GM12878 (cell line): ENCODE data around the gene CARS2. TPM values are rescaled to one million over a fixed set of nuclear protein-coding genes. Genes with fewer than 3 reads are reported as not detected.

Experiments
- ASH2L ChIP-seq: fragments of 300-600, 200-600 bp; sonication (generic); IDR thresholded peaks from 2 replicates; pipeline ENCODE4 v1.6.1; 2017; ENCODE audit warnings: low read depth, mild to moderate bottlenecking, borderline replicate concordance
- BCLAF1 ChIP-seq: fragments of 450-650 bp; IDR thresholded peaks from 2 replicates; pipeline ENCODE4 v1.6.1; 2017; ENCODE audit warnings: antibody characterized with exemption, mild to moderate bottlenecking, moderate library complexity
- BHLHE40 ChIP-seq, 2 experiments: fragments of 450-650 bp in 1 of 2; IDR thresholded peaks; 2 replicates each; pipeline ENCODE4 v1.6.1; 2011 to 2017; ENCODE audit warnings: low read depth in 2 of 2, borderline replicate concordance in 1 of 2, improper control_type of control experiment in 1 of 2, low read length in 1 of 2, mild to moderate bottlenecking in 1 of 2
- CBFB ChIP-seq: IDR thresholded peaks from 2 replicates; pipeline ENCODE4 v1.6.1; 2016; ENCODE audit warnings: antibody characterized with exemption, low read depth
- CHD4 ChIP-seq: fragments of 200-600 bp; sonication (generic); IDR thresholded peaks from 2 replicates; pipeline ENCODE4 v1.6.1; 2016; ENCODE audit warnings: mild to moderate bottlenecking
- CREM ChIP-seq: IDR thresholded peaks from 2 replicates; pipeline ENCODE4 v1.6.1; 2014; ENCODE audit warnings: antibody characterized with exemption, low read depth
- DPF2 ChIP-seq: fragments of 450-650 bp; IDR thresholded peaks from 2 replicates; pipeline ENCODE4 v1.6.1; 2017; ENCODE audit warnings: mild to moderate bottlenecking
- FOXK2 ChIP-seq: fragments of 450-650 bp; IDR thresholded peaks from 2 replicates; pipeline ENCODE4 v1.6.1; 2017; ENCODE audit warnings: mild to moderate bottlenecking, moderate library complexity
- GABPA ChIP-seq: IDR thresholded peaks from 2 replicates; pipeline ENCODE4 v1.6.1; 2014; ENCODE audit warnings: antibody characterized with exemption, low read depth, mild to moderate bottlenecking, inconsistent platforms
- IKZF2 ChIP-seq, 2 experiments: fragments of 450-650 bp; IDR thresholded peaks; 2 replicates each; pipeline ENCODE4 v1.6.1; 2017; ENCODE audit warnings: mild to moderate bottlenecking in 2 of 2, moderate library complexity in 2 of 2
- JUND ChIP-seq: IDR thresholded peaks from 2 replicates; pipeline ENCODE4 v1.6.1; 2012; ENCODE audit warnings: low read depth, mild to moderate bottlenecking, low read length, improper control_type of control experiment, moderate library complexity
- KLF5 ChIP-seq: fragments of 450-650 bp; IDR thresholded peaks from 2 replicates; pipeline ENCODE4 v1.6.1; 2014; ENCODE audit warnings: mild to moderate bottlenecking; ENCODE audit not compliant: partially characterized antibody
- LARP7 ChIP-seq: fragments of 450-650 bp; IDR thresholded peaks from 2 replicates; pipeline ENCODE4 v1.6.1; 2017; ENCODE audit warnings: mild to moderate bottlenecking
- MEF2B ChIP-seq: fragments of 450-650 bp; IDR thresholded peaks from 2 replicates; pipeline ENCODE4 v1.6.1; 2018; ENCODE audit warnings: mild to moderate bottlenecking, moderate library complexity; ENCODE audit not compliant: partially characterized antibody, poor library complexity, severe bottlenecking
- PAX5 ChIP-seq: IDR thresholded peaks from 2 replicates; pipeline ENCODE4 v1.6.1; 2011; ENCODE audit warnings: low read depth, low read length, borderline replicate concordance
- PKNOX1 ChIP-seq: fragments of 450-650 bp; IDR thresholded peaks from 2 replicates; pipeline ENCODE4 v1.6.1; 2016; ENCODE audit warnings: mild to moderate bottlenecking
- RFX5 ChIP-seq: IDR thresholded peaks from 2 replicates; pipeline ENCODE4 v1.6.1; 2011; ENCODE audit warnings: low read depth, low read length, improper control_type of control experiment
- SREBF2 ChIP-seq: IDR thresholded peaks from 2 replicates; pipeline ENCODE4 v1.6.1; 2012; ENCODE audit warnings: mild to moderate bottlenecking, low read length
- STAT3 ChIP-seq: IDR thresholded peaks from 2 replicates; pipeline ENCODE4 v1.6.1; 2011; ENCODE audit warnings: low read depth, low read length, improper control_type of control experiment
- TCF3 ChIP-seq: IDR thresholded peaks from 2 replicates; pipeline ENCODE4 v1.6.1; 2012; ENCODE audit warnings: low read depth, mild to moderate bottlenecking, low read length, borderline replicate concordance; ENCODE audit not compliant: insufficient read depth
- ZNF24 ChIP-seq: fragments of 450-650 bp; IDR thresholded peaks from 2 replicates; pipeline ENCODE4 v1.6.1; 2017; ENCODE audit warnings: antibody characterized with exemption, mild to moderate bottlenecking
- polyA plus RNA-seq, 11 experiments: library from polyadenylated mRNA; depleted of rRNA in 4 of 11; unstranded in 6 of 11; stranded (reverse) in 5 of 11; fragments of >200 nt; fragmentation: Nextera tagmentation in 4 of 11; fragmentation: Illumina TruSeq in 1 of 11; extraction: Ambion mirVana in 4 of 11; extraction: Trizol in 1 of 11; gene quantifications; 1 replicate in 1 of 11; 2 replicates in 10 of 11; pipeline versions ENCODE4 v1.2.1 to v1.2.3, GENCODE V29; 2011 to 2016; ENCODE audit warnings: inconsistent platforms in 2 of 11, missing spikeins in 2 of 11, low read depth in 1 of 11
- total RNA-seq, 4 experiments: library from RNA; depleted of rRNA in 3 of 4; stranded (reverse); fragments of >200 nt in 3 of 4; fragmentation: Illumina TruSeq in 1 of 4; extraction: Trizol in 1 of 4; gene quantifications; 2 replicates each; pipeline versions ENCODE4 v1.2.1 to v1.2.3, GENCODE V29; 2013 to 2021
- TF ChIP-seq, protein P1 (sequence below): fragments of 450-650 bp; IDR thresholded peaks from 2 replicates; pipeline ENCODE4 v1.6.1; 2017; ENCODE audit warnings: mild to moderate bottlenecking, moderate library complexity
- TF ChIP-seq, protein P2 (sequence below): IDR thresholded peaks from 2 replicates; pipeline ENCODE4 v1.6.1; 2012; ENCODE audit warnings: low read length, inconsistent platforms

The CARS2 gene
- total and polyA plus RNA-seq, 10 of the 15 experiments (the other 5 are each of a cell fraction or from before 2014, with no cell fraction given) = 4.2 to 101 (median 61.5) TPM

DNA sequence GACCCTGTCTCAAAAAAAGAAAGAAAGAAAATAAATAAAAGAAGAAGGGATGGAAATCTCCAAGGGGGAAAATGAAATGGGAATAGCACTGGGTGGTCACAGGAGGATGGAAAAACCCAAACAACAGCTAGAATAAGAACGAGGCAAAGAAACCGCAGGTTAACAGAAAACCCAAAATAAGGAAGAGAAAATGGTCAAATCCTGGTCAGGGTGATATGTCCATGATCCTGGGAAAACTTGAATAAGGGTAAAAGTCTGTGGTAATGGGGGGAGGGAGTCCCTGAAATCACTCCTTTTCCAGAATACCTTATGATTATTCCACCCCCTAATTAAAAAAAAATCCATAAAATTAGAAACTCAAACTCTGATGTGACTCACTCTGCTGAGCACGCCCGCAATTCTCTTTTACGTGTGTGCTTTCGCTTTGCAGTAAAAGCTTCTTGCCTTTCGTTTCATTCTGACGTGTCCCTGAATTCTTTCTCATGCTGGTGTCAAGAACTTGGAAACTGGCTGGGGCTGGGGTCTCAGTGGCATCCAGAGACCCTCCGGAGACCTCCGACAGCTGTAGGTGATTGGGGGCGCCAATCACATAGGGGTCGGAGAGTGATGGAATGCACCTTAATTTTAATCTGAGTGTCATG is 94.8 kb downstream of the CARS2 start (continued):
- no peak for TF ChIP-seq GABPA
- TF ChIP-seq SREBF2 = no peak
- TF ChIP-seq ASH2L = 0 out of 2 replicates have a peak, but pooled peaks have one; percentile 49
- peak; percentile 90; the same call in 1 of the 2 replicates for TF ChIP-seq JUND
- TF ChIP-seq PAX5 = peak; percentile 88
- TF ChIP-seq, protein P1, sequence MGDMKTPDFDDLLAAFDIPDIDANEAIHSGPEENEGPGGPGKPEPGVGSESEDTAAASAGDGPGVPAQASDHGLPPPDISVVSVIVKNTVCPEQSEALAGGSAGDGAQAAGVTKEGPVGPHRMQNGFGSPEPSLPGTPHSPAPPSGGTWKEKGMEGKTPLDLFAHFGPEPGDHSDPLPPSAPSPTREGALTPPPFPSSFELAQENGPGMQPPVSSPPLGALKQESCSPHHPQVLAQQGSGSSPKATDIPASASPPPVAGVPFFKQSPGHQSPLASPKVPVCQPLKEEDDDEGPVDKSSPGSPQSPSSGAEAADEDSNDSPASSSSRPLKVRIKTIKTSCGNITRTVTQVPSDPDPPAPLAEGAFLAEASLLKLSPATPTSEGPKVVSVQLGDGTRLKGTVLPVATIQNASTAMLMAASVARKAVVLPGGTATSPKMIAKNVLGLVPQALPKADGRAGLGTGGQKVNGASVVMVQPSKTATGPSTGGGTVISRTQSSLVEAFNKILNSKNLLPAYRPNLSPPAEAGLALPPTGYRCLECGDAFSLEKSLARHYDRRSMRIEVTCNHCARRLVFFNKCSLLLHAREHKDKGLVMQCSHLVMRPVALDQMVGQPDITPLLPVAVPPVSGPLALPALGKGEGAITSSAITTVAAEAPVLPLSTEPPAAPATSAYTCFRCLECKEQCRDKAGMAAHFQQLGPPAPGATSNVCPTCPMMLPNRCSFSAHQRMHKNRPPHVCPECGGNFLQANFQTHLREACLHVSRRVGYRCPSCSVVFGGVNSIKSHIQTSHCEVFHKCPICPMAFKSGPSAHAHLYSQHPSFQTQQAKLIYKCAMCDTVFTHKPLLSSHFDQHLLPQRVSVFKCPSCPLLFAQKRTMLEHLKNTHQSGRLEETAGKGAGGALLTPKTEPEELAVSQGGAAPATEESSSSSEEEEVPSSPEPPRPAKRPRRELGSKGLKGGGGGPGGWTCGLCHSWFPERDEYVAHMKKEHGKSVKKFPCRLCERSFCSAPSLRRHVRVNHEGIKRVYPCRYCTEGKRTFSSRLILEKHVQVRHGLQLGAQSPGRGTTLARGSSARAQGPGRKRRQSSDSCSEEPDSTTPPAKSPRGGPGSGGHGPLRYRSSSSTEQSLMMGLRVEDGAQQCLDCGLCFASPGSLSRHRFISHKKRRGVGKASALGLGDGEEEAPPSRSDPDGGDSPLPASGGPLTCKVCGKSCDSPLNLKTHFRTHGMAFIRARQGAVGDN = no peak
- no peak for TF ChIP-seq PKNOX1
- no peak for TF ChIP-seq KLF5
- TF ChIP-seq LARP7 = no peak
- TF ChIP-seq BHLHE40 (IDR thresholded peaks at IDR 0.05; ENCODE audit: borderline replicate concordance in 1 of 2, low read depth in 2 of 2, low read length in 1 of 2) = peak in 1 of 2 experiments; percentile 31; a peak in 1 of 4 replicates
- no peak for TF ChIP-seq STAT3
- TF ChIP-seq FOXK2 = no peak
- no peak for TF ChIP-seq TCF3
- peak; percentile 66 for TF ChIP-seq MEF2B
- TF ChIP-seq RFX5 = no peak
- no peak for TF ChIP-seq CHD4
- TF ChIP-seq, protein P2, sequence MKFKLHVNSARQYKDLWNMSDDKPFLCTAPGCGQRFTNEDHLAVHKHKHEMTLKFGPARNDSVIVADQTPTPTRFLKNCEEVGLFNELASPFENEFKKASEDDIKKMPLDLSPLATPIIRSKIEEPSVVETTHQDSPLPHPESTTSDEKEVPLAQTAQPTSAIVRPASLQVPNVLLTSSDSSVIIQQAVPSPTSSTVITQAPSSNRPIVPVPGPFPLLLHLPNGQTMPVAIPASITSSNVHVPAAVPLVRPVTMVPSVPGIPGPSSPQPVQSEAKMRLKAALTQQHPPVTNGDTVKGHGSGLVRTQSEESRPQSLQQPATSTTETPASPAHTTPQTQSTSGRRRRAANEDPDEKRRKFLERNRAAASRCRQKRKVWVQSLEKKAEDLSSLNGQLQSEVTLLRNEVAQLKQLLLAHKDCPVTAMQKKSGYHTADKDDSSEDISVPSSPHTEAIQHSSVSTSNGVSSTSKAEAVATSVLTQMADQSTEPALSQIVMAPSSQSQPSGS = peak; percentile 62; the same call in 1 of the 2 replicates
- peak; percentile 94 for TF ChIP-seq DPF2
- no peak for TF ChIP-seq BCLAF1
- TF ChIP-seq ZNF24 = peak; percentile 22; the same call in 1 of the 2 replicates
- TF ChIP-seq IKZF2 (IDR thresholded peaks at IDR 0.05) = peak; percentile 99
- peak; percentile 75; the same call in 1 of the 2 replicates for TF ChIP-seq CREM
- TF ChIP-seq CBFB = 0 out of 2 replicates have a peak, but pooled peaks have one; percentile 60
